ENCODE results near the gene AFF3.

The AFF3 gene

GRCh38 chr2:99572373-99573164 is 569.8 kb downstream of the AFF3 start:
- Histone ChIP-seq H3K36me3 (replicated peaks; ENCODE audit: insufficient read depth, low read length) (no peaks in the 10 kb centered on the region), H3K27ac (ENCODE audit: low read length) (no peak overlapping the region)

GRCh38 chr2:99571954-99572353 is 570.4 kb downstream of the AFF3 start:
- Histone ChIP-seq H3K79me2 (ENCODE audit: low read length) (no peaks in the 10 kb centered on the region), H3K9ac (ENCODE audit: low read length) (no peak overlapping the region), H3K27me3 (replicated peaks; ENCODE audit: insufficient read depth, low read length) (no peaks in the 10 kb centered on the region), H3K27ac (ENCODE audit: low read length) (no peak overlapping the region), H3K4me1 (ENCODE audit: low read length) (no peaks in the 10 kb centered on the region), H3K36me3 (replicated peaks; ENCODE audit: insufficient read depth, low read length) (no peaks in the 10 kb centered on the region), H4K20me1 (ENCODE audit: insufficient read depth, low read length) (no peaks in the 10 kb centered on the region), H3K9me3 (replicated peaks; ENCODE audit: insufficient read depth, low read length) (no peaks in the 10 kb centered on the region), H3K9me2 (replicated peaks; ENCODE audit: insufficient read depth, low read length) (no peaks in the 10 kb centered on the region), H3F3A (ENCODE audit: insufficient read depth, low read length) (no peaks in the 10 kb centered on the region), H2AFZ (ENCODE audit: low read length) (no peak overlapping the region), H3K4me3 (ENCODE audit: low read length) (no peak overlapping the region), H3K4me2 (ENCODE audit: low read depth, low read length) (no peak overlapping the region)
- no peak for TF ChIP-seq CTCF (IDR thresholded peaks at IDR 0.05; ENCODE audit: low read length)
- TF ChIP-seq EZH2phosphoT487 (IDR thresholded peaks at IDR 0.05; ENCODE audit: low read length): no peak
- no peak for TF ChIP-seq EZH2 (optimal IDR thresholded peaks at IDR 0.05; ENCODE audit: low read depth, low read length)
- no peak for DNase-seq

More at GRCh38 chr2:99572373-99573164, 569.8 kb downstream of the AFF3 start:
- Histone ChIP-seq H3K9me2 (replicated peaks; ENCODE audit: insufficient read depth, low read length) (no peaks in the 10 kb centered on the region), H3K9ac (ENCODE audit: low read length) (no peak overlapping the region), H3K27me3 (replicated peaks; ENCODE audit: insufficient read depth, low read length) (no peaks in the 10 kb centered on the region), H3K4me2 (ENCODE audit: low read depth, low read length) (no peak overlapping the region), H4K20me1 (ENCODE audit: insufficient read depth, low read length) (no peaks in the 10 kb centered on the region), H3K4me3 (ENCODE audit: low read length) (no peak overlapping the region), H3K9me3 (replicated peaks; ENCODE audit: insufficient read depth, low read length) (no peaks in the 10 kb centered on the region), H3F3A (ENCODE audit: insufficient read depth, low read length) (no peaks in the 10 kb centered on the region), H2AFZ (ENCODE audit: low read length) (no peak overlapping the region), H3K79me2 (ENCODE audit: low read length) (no peaks in the 10 kb centered on the region), H3K4me1 (ENCODE audit: low read length) (no peaks in the 10 kb centered on the region)
- DNase-seq: no peak
- TF ChIP-seq EZH2phosphoT487 (IDR thresholded peaks at IDR 0.05; ENCODE audit: low read length) (no peak), CTCF (IDR thresholded peaks at IDR 0.05; ENCODE audit: low read length) (no peak), EZH2 (optimal IDR thresholded peaks at IDR 0.05; ENCODE audit: low read depth, low read length) (no peak)

- H3K4me1 ChIP-seq (ENCODE audit: low read length): no peaks in the 10 kb centered on the region
- no peak overlapping the region for H3K4me2 ChIP-seq (ENCODE audit: low read depth, low read length)
- no peaks in the 10 kb centered on the region for H3K36me3 ChIP-seq (replicated peaks; ENCODE audit: insufficient read depth, low read length)
- no peaks in the 10 kb centered on the region for H4K20me1 ChIP-seq (ENCODE audit: insufficient read depth, low read length)
- no peaks in the 10 kb centered on the region for H3K9me2 ChIP-seq (replicated peaks; ENCODE audit: insufficient read depth, low read length)
- H3K4me3 ChIP-seq (ENCODE audit: low read length): no peak overlapping the region
- H3K9me3 ChIP-seq (replicated peaks; ENCODE audit: insufficient read depth, low read length): no peaks in the 10 kb centered on the region
- H3K27me3 ChIP-seq (replicated peaks; ENCODE audit: insufficient read depth, low read length): no peaks in the 10 kb centered on the region
- no peaks in the 10 kb centered on the region for H3F3A ChIP-seq (ENCODE audit: insufficient read depth, low read length)
- H3K79me2 ChIP-seq (ENCODE audit: low read length): no peaks in the 10 kb centered on the region
- no peak overlapping the region for H2AFZ ChIP-seq (ENCODE audit: low read length)
- DNase-seq: no peak
- TF ChIP-seq EZH2phosphoT487 (IDR thresholded peaks at IDR 0.05; ENCODE audit: low read length) (no peak), CTCF (IDR thresholded peaks at IDR 0.05; ENCODE audit: low read length) (no peak), EZH2 (optimal IDR thresholded peaks at IDR 0.05; ENCODE audit: low read depth, low read length) (no peak)
- H3K27ac ChIP-seq (ENCODE audit: low read length): no peak overlapping the region
- no peak overlapping the region for H3K9ac ChIP-seq (ENCODE audit: low read length)
Measured at GRCh38 chr2:99571533-99571932, 570.9 kb downstream of the AFF3 start.
